ENCODE data around the gene ACTC1. TPM values are rescaled to one million over a fixed set of nuclear protein-coding genes. Genes with fewer than 3 reads are reported as not detected.
"Not testable (repeated sequence)": the region's sequence is repeated elsewhere in the genome, so short reads cannot be mapped to it uniquely, and the experiment has no call there.

Gene ACTC1
- 40.5 TPM for total RNA-seq

- DNase-seq (ENCODE audit: low spot score) = no peak
These were observed at the start of gene ACTC1 for GRCh38 chr15:34795267-34796081. TSS of gene ACTC1 (minus strand) at chr15:34795549. CDS start at chr15:34794808, 741 bp downstream.

GRCh38 chr15:34841262-34841725, 45.9 kb upstream of the ACTC1 start:
- no peak for DNase-seq (ENCODE audit: low spot score)

DNA sequence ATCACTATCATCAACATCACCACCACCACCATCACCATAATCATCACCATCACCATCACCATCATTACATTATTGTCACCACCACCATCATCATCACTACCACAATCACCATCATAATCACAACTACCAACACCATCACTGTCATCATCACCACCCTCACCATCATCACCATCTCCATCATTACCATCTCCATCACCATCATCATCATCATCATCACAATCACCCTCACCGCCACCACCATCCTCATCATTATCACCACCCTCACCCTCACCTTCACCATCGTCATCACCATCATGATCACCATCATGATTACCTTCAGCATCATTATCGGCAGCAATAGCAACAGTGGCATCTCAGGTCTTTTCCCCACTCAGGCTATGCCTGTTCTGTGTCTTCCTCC, 42.9 kb upstream of the ACTC1 start:
- DNase-seq (ENCODE audit: low spot score) = no peak

GRCh38 chr15:34837246-34838016, 42.1 kb upstream of the ACTC1 start:
- no peak for DNase-seq (ENCODE audit: low spot score)

- DNase-seq (ENCODE audit: low spot score) = no peak
These were observed 33.0 kb upstream of the ACTC1 start for GRCh38 chr15:34828145-34828911.

DNA sequence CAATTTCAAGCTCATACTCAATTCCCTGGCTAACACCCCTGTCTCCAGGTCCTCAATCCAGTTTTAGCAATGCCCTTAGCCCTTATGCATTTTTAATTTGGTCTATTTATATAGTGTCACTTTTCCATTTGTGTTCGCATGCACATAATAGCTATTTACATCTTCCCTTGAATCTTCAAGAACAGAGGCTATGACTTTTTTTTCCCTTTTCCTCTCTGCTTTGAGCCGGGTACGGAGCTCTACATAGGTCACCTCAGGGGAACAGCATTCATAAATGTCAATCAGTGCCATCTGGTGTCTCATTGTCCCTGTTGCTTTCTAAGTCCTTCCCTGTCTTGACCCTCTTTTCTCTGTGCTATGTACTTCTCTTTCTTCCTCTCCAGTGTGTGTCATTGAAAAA, 26.5 kb upstream of the ACTC1 start:
- no peak for DNase-seq (ENCODE audit: low spot score)

- no peak for DNase-seq (ENCODE audit: low spot score)
These were observed 24.8 kb upstream of the ACTC1 start for GRCh38 chr15:34820110-34820509.

GRCh38 chr15:34818526-34818925, 23.2 kb upstream of the ACTC1 start:
- DNase-seq (ENCODE audit: low spot score) = no peak

DNA sequence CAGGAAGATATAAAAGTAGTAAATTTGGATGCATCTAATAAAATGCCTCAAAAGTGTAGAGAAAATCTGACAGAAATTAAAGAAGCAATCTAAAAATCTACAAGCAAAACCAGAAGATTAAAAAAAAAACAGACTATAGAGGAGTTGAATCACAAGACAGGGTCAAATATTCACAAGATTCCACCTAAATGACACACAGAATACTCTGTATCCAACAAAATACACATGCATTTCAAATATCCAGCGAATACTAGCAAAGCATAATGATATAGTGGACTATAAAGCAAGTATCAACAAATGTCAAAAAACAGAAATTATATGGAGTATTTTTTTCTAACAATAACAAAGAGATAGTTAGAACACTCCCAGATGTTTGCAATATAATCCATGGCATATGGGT, 20.5 kb upstream of the ACTC1 start:
- DNase-seq (ENCODE audit: low spot score) = no peak

GRCh38 chr15:34813446-34814190, 18.3 kb upstream of the ACTC1 start:
- no peak for DNase-seq (ENCODE audit: low spot score)

- not testable (repeated sequence) for DNase-seq (ENCODE audit: low spot score)
These were observed 17.6 kb upstream of the ACTC1 start for GRCh38 chr15:34812868-34813365.

DNA sequence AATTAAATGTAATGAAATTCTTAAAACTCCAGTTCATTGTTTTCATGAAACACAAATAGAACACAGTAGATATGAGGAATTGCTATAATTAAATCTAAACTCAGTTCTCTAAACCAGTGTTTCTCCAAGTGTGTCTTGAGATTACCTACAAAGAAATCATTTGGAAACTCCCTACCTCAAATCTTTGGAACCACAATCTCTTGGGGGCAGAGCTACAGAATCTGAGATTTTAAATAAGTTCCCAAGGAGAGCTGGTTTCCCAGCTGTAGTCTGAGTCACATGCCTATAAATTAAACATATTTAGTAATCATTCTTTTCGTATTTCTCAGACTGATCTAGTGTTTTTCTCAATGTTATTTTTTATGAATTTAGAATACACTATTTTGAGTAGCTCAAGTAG, 17.0 kb upstream of the ACTC1 start:
- DNase-seq (ENCODE audit: low spot score) = no peak

DNA sequence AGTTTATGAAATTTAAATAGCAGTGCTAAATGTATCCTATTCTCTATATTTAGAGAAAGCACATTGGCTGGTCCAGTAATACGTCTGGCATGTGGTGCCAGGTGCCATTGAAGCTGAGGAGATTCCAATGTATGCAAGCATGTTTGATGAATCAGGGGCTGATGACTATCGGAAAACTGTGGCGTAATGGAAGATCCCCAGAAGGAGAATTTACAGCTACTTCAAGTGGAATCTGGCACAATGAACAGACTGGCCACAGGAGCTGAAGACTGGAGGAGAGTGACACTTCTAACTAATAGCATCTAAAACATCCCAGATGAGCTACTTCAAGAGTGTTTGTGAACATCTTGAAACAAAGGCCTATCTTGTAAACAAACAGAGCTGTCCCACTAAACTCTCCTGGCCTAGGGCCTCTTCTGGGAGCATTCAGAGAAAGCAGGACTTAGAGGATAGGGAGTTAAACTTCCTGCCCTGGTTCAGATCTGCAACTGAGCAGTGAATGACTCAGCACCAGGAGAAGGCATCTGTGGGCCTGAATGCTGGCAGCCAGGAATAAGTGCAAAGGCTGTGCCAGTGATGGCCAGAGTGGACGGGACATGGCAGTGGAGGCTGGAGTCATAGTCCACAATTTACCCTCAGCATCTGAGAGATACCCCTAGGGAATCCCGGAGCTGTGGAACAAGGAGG, 15.2 kb upstream of the ACTC1 start:
- DNase-seq (ENCODE audit: low spot score) = no peak

GRCh38 chr15:34809186-34809585, 13.8 kb upstream of the ACTC1 start:
- no peak for DNase-seq (ENCODE audit: low spot score)

DNA sequence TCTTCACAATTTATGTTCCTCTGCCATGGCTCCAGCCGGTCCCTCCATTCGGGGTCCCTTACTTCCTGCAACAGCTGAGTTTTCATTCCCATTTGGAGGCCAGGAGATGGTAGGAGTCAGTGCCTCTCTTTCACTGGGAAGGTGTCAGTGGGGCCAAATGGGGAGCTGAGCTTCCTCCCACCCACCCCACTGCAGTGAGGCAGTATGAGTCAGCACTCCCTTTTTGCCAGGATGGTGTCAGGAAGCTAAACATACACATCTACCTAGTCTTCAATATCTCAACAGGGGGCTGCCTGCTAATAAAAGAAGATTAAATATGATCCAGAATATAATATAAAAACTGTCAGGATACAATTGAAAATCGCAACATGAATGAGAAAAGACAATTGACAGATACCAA, 12.7 kb upstream of the ACTC1 start:
- no peak for DNase-seq (ENCODE audit: low spot score)

DNA sequence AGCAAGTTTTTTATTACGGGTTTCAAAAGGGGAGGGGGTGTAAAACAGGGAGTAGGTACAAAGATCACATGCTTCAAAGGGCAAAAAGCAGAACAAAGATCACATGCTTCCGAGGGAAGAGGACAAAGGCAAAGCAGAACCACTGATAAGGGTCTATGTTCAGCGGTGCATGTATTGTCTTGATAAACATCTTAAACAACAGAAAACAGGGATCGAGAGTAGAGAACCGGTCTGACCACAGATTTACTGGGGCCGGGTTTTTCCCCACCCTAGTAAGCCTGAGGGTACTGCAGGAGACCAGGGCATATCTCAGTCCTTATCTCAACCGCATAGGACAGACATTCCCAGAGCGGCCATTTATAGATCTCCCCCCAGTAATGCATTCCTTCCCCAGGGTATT, 11.9 kb upstream of the ACTC1 start:
- DNase-seq (ENCODE audit: low spot score) = not testable (repeated sequence)

DNA sequence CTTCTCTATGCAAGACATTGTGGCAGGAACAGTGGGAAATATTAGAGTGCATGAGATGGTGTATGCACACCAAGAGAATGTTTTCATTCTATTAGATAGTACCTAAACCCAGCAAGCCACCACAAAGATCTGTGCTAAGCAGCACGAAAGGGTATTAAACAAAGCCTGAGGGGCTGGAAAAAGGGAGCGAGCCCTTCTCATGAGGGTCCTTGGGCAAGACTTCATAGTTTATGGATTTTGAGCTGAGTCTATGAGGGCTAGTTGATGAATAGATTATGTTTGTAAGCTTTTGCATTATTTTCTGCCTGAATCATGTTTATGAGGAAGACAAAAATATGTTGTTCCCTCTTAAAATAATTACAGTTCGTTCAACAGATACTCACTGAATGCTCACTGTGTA, 9.4 kb upstream of the ACTC1 start:
- DNase-seq (ENCODE audit: low spot score) = no peak

DNA sequence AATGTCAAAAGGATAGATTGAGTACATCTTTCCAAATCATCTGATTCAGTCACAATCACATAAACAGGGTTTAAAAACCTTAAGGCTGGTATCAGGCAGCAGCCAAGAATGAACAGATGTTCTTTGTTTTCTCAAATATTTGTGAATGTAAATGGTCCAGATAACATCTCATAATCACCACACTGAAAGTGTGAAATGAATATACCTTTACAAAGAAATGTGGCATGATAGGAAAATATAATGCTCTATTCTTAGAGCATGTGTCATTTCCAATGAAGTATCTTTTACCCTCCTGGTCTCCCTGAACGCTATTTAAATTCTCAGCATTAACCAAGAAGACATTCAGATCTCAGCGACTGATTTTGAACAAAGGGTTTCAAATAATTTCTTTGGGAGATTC, 8.8 kb upstream of the ACTC1 start:
- no peak for DNase-seq (ENCODE audit: low spot score)

- no peak for DNase-seq (ENCODE audit: low spot score)
These were observed 7.7 kb upstream of the ACTC1 start for GRCh38 chr15:34802803-34803750.

GRCh38 chr15:34802371-34802770, 7.0 kb upstream of the ACTC1 start:
- DNase-seq (ENCODE audit: low spot score) = no peak

Measured in mucosa of gallbladder (tissue), 1 donor.